T-helper 9 cell (primary cell): ENCODE data around the gene PMEPA1.

ENCODE experiments used
- DNase-seq: peaks from one replicate; pipeline ENCODE4 v3.0.0-alpha.2; 2020

Gene PMEPA1

DNA sequence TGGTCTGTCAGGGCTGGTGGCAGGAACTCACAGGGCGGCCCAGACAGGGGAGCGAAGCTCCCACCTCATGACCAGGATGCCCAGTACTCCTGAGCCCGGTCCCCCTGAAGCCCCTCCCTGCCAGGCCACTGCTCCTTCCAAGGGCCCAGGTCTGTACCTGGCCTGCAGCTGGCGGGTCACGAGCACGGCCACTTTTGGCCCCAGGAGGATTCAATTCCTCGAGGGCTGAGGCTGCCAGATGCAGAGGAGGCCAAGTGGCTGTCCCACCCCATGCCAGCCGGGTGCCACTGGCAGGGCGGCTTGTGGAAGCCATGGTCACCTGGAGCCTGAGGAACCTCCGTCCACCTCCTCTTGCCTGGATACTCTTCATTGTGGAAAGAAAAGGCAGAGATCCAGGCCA lies 17.4 kb downstream of the PMEPA1 start:
- DNase-seq = no peak

DNA sequence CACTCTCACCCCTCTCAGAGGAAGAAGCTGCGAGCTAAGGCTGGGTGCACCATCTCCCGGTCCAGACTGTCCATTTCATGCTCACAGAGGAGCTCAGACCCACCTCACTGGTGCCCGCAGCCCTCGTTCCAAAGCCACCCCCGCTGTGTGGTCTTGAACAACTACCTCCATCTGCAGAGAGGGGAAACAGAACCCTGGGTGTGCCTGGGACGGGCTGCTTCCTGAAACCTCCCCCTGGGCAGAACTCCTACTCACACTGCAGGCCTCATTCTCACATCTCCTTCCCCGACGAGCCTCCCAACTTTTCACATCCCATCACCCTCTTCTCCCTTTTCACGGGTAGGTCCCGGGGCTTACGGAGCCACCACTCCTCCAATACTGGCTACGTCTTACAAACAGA lies 18.1 kb downstream of the PMEPA1 start:
- DNase-seq = no peak

DNA sequence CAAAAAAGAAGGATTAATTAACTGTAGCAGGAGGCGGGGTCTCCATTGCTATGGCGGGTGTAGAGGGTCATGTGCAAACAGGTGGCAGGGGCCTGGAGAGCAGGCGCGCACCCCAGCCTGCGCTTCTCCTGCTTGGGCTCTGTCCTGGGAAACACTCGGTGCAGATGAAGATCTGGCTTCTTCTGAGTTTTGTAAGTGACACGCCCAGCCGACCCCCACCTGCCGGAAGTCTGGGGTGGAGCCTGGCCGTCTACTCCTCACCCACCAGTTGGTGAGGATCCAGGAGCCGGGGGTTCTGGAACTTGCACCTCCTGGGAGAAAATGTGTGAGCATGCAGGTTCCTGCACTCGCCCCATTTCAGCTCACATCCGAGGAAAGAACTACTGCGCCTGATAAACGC lies 19.3 kb downstream of the PMEPA1 start:
- DNase-seq = no peak

DNA sequence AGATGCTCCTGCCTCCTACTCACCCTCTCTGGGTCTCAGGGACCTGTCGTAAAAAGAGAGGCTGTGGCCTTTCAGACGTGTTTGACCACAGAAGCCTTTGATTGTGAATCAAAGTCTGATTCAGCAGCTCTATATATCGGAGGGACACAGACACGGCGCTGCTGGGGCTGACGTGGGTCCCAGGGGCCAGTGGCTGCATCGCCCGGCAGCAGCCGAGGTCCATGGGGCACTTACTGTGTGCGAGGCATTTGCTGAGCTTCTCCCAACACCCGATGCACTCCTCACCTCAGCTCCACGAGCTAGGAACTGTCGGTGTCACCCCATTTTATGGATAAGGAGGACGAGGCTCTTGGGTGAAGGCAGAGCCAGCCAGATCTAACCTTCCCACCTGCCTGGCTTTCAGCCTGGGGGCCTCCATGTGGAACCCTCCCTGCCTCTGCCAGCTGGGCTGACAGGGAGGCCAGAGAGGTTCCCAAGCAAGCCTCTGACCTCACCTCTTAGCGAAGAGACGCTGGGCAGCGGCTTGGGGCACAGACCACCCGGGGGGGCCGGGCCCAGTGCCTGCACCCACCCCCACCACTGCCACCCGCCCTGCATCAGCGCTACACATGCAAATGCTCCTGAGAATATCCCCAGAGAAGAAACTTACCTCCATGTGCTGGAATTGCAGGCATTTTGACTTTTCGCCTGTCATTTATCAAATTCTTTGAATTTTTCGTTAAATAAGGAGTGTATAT lies 19.9 kb downstream of the PMEPA1 start:
- no peak for DNase-seq

DNA sequence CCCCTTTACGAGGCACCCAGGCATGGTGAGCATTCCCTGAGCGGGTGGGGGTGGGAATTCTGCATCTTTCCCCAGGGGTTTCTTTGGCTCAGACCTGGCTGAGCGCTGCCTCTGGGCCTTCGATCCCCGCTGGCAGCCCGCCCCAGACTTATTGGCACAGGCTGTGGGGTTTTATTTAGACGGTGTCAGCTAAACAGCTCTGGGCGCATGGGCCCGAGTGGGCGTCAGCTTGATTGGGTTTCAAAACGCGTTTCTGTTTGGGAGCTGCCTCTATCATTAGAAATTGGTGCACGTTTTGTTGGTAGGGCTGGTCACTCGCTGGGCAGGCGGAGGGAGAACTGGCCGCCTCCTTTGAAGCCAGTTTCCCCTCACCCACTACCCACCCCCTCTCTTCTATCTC lies 21.0 kb downstream of the PMEPA1 start:
- no peak for DNase-seq

DNA sequence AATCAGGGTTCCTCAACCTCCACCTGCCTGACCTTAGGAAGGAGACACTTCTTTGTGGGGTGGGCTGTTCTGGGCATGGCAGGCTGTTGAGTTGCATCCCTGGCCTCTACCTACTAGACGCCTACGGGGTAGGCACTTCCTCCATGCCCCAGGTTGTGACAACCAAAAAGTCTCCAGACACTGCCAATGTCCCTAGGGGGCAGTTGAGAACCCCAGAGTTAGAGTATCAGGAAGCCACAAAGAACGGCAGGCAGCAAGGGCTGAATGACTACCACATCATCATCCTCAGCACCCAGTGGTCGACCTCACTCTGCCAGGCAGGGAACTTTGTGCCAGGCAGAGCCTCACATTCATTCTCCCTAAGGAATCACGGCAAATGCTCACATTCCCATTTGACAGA lies 21.5 kb downstream of the PMEPA1 start:
- no peak for DNase-seq

DNA sequence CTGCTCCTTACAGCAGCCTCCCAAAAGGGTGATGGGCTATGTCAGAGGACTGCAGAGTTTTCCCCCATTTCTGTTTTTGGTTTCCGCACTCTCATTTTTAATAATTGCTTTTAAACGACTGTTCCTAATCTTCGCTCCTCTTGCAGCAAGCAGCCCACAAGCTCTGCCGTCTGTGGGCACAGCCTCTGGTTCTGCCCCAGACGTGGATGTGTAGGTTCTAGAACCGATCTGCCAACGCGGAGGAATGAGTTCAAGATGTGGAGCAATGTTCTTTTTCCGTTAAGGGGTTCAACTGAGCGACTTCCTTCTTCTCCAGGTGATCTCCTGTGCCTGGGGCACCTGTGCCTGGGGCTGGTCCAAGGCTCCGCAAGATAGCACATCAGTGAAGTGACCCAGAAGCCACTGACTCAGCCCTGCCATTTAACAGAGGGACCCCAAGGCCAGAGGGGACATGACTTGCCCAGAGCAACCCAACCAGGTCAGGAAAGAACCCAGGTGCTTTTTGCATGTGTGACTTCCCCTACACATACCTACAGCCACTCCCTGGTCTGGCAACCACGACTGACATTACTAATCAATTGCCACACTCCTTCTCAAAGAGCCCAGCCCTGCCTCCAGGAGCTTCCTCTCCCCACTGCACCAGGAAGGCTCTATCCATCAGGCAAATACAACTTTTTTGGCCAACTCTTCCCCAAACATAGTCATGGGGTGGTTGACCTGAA lies 22.7 kb downstream of the PMEPA1 start:
- DNase-seq = no peak

DNA sequence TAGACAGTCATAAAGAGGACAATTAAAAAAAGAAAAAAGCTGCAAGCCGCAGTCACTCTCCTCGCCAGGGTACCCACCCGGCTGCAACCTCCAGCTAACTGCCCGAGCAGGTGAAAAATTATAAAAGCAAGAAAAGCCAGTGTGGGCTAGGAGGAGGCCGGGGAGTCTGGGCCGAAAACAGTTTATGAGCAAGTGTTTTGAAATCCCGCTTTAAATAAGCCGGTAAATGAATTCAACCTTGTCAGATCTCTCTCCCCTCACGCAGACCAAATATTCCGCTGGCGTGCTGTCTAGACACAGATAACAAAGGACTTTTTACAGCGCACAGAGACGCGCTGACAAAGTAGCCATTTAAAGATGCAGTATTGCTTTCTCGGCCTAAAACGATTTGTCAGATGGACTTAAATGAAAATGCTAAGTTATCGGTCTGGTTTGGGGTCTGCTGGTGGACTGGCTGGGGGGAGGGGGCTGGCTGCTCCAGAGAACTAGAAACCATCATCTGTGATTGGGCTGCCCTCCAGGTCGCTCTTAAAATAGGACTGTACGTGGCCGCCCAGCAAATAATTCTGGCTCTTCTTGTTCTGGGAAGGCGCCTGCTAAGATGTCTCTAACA lies 24.6 kb downstream of the PMEPA1 start:
- no peak for DNase-seq

DNA sequence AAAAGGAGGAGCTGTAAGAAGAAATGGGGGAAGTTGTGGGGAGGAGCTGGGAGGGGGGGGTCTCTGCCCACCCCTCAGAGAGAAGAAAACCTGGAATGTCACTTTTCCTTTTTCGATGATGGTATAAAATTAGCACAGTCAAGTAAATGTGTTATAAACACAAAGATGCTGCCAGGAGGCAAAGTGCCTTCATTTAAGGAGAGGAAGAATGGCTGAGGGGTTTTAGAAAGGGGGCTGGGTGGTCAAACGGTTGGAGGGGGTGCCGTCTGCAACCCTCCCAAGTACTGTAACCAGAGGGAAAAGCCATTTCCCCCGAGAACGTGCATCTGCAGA lies 25.0 kb downstream of the PMEPA1 start:
- no peak for DNase-seq

DNA sequence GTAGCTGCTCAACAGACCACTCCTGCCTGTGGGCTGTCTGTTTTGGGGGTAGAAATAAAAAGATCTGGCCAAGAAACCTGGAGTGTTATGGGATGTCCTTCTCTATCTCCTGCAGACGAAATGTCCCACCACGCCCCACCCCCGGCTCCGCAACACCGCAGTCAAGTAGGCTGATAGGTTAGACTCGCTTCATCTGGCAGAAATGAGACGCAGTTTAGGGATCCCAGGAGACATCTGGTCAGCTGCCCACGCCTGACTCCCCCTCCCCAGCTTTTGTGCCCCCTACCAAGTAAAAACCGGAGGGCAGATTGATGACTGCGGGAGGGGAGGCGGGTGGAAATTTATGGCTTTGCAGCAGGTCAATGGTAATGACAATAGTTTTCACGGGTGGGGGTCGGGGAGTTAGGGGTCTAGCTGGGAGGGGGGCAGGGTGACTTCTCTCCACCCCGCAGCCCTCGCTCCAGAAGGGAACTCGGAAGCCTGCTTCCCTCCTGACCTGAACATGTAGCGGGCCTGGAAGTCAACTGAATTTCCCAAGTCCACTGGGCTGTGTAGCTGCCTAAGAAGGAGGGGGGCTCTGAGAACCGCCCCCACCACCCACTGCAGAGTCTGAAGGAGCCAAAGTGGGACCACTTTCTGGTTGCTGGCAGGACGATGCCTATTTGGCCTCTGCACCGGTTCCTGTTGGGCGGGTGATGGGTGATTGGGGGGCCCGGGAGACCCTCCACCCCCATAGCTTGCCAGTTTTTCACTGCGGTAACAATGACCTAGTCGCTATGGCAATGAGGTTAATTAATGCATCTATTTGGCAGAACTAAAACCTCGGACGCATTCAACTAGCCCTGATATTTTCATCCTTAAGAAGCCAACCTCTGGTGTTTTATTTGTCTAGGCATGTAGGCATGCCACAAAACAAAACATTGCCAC lies 25.7 kb downstream of the PMEPA1 start:
- no peak for DNase-seq

DNA sequence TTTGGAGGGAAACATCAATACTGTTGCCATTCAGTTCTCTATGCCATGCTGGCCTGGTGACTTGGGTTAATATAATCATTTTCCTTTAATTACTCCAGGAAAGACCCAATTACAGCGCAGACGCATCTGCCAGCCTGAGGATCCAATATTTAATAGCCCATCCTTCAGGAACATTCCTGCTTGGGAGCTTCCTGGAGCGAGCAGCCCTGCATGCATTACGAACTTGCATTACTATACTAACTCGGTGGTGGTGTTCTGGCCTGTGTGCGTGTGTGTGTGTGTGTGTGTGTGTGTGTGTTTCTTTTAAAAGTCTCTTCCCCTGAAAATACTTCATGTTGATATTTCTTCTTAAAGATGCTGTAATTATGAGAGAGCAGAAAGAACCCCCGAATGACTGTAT lies 26.5 kb downstream of the PMEPA1 start:
- DNase-seq = no peak

DNA sequence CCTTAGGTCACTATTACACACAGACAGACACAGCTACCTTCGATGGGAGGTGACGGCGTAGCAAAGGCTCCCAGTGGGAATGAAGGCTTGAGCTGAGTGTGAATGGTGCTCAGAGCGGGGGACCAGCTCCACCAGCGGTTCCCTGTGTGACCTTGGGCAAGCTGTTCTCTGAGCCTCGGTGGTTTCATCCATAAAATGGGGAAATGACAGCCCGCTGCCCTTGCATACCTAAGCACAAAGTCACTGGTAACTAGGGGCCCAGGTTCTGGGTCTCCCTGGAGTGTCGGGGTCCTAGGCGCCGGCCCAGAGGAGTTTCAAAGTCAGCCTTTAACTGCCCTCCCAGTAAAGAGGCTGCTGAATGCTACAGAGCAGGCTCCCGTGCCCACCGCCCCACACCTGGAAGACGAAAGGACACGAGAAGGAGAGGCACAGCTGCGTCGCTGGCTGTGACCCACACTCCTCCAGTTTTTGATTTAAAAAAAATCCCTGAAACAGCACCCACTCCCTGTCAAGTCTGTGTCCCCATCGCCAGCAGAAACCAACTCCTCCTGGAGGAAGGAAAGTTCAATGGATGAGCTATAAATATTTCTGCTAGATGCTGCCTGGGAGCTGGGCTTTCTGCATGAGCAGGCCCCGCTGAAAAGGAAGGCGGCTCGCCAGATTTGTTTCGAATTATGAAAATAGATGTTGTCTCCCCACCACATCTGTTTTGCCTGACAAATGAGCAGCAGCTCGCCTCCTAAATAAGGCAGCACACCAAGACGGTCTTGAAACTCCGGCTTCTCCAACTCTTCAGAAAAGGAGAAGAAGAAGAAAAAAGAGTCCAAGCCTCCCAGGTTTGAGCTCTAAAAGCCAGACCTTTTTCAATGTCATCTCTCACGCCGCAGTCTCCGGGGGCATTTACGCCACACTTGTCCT lies 27.4 kb downstream of the PMEPA1 start:
- no peak for DNase-seq

DNA sequence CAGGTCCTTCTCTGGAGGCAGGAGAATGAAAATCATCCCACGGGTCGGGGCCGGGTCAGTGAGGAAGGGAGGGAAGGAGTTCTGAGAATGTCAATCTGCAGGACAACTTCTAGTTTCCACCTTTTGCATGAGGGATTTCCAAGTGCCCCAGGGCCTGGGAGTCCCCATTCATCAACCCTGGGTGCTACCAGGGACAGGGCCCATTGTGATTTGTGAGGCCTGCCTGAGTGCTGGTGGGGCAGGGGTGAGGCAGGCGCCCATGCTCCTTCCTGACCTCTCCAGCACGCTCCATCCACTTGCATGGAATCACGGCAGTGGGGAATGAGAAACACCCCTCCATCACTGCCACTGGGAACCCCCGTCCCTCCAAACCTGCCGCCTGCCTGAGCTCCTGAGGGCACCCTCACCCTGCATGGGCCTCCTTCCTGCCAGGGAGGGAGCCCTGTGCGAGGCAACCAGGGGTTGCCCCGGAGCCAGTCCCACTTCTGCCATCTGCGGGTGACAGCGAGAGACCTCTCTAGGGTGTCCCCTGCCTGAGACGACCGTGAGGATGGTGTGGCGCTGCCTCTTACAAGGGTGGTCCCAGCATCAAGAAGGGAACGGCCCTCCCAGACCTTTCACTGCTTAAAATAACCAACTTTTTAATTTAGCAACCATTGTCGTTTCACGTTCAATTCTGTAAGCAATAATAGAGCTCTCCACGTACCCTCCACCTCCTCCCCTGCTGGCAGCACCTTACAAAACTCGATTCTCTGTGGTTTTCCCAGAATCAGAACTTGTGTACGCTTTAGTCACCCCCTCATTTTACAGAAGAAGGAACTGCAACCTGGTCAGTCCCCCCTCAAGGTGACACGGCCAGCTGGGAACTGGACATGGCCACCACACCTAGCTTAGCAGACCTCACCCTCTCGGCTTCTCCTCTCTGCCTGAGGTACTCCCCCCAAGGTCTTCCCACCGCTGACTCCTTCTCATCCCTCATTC lies 28.6 kb downstream of the PMEPA1 start:
- no peak for DNase-seq

DNA sequence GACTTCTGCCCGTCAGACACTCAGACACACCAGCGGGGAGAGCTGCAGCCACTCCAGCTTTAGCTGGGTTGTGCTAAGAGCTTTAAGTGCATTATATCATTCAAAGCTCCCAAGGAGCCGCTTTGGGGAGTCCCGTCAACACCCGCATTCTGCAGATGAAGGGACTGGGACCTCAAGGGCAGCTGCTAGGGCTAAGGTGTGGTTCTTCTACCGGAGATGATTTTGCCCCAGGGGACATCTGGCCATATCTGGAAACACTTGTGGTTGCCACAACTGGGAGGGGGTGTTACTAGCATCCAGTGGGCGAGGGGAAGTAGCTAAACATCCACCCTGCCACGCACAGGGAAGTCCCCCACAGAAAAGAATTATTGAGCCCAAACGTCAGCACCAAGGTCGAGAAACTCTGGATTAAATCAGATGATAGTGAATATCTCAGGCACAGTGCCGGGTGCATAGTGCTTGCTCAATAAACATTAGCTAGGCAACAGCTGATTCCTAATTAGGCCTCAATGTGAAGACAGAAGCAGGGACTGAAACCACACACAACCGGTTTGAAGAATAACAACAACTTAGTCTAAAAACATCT lies 29.6 kb downstream of the PMEPA1 start:
- DNase-seq = no peak

DNA sequence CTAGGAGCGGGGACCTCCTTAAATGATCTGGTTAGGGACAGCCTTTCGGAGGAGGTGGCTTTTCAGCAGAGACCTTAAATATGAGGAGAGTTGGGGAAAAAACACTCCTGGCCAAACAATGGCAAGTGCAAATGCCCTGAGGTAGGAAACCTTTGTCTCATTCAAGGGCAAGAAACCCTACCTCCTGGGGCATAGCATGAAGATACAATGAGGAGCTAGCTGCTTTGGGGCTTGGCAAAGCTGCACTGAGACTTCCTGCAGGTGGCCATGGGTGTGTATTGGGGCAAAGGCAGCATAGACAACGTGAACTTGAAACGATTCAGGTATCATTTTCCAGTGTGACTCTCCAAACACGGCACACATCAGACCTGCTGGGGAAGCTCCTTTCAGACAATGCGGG lies 30.7 kb downstream of the PMEPA1 start:
- DNase-seq = no peak

DNA sequence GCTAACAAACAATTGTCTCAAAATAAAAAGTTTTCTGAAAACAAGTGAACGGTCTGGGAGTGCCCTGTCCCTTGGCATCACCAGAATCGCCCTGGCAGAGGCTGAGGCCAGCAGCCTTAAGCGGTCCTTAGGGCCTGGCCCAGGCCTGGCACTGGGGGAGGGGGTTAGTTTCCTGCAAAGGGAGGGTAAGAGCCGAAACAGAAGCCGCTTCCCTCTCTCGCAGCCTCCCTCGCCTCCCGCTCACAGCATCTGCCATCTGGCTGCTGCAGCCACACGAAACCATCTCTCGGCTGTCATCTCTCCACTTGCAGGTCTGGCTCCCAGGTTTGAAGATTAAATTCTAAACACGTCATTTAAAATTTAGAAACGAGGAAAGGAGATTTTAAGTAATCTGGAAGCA lies 31.5 kb downstream of the PMEPA1 start:
- no peak for DNase-seq

DNA sequence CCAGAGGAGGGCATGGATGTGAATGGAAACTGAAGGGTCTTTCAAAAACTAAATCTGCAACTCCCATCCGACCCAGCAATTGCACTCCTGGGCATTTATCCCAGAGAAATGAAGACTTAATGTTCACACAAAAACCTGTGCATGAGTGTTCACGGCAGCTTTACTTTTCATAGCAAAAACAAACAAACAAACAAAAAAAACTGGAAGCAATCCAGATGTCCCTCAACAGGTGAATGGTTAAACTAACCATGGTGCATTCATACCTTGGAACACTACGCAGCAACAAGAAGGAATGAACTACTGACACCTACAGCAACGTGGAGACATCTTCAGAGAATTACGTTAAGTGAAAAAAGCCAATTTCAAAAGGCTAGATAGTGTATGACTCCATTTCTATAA lies 32.2 kb downstream of the PMEPA1 start:
- no peak for DNase-seq

DNA sequence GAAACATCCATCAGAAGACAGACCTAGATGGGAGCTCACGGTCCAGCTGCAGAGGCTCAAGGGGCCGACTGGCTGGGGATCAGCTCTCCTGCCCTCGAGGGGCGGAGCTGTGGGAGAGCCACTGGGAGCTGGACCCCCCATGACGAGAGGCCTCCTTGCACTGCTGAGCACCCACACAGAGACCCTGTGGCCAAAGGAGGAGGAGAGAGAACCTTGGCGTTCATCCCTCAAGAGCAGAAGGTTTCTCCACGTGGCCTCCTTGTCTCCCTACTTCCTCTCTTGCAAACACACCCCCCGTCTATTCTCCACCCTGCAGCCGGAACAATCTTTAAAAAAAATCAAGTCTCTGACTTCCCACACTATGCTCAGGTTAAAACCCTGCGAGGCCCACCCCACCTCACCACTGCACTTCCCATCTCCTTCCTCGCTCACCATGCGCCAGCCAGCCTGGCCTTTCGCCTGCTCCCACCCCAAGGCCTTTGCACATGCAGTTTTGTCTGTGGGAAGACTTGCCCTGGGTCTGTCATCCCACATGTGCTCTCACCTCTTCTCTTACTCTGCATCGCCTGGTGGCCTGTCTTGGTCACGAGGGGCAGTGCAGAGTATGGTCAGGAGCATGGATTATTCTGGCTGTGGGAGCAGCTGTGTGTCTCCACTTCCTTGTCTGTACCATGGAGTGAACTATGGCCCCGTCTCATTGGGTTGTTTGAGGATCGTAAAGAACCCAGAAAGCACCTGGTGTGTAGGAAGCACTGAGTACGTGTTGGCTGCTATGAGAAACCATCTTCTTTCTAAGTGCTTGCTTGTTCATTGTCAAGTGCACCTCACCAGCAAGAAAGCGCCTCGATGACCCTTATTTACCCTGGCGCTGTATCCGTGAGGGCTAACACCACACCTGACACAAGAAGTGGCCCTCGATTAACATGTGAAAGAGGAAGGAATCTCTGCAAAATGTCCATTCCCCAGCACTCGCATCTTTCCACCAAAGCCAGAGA lies 32.9 kb downstream of the PMEPA1 start:
- no peak for DNase-seq

DNA sequence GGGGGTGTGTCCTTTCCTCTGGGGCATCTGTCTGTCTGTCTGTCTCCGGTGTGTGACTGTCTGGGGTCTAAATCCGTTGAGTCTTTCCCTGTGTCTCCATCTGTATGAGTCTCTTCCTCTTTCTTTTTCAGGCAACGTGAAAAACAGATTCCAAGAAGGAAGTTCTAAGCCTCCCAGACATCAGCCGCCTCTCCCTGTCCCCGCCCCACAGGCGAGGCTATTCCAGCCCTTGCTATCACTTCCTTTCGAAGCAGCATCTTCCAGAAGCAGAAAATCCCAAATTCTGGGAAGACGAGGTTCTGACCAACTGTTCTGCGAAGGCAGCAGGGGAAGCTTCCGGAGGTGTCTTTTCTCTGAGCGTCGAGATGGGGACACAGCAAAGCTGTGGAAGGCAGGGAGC lies 34.0 kb downstream of the PMEPA1 start:
- no peak for DNase-seq
